Testis (tissue), 3 donors: ENCODE results near the gene RAB5A. TPM values are rescaled to one million over a fixed set of nuclear protein-coding genes. Genes with fewer than 3 reads are reported as not detected.
A peak's percentile ranks its signal among the peaks of the same experiment; 100 is the strongest.

ENCODE experiments used
- DNase-seq: peaks from one replicate; pipeline ENCODE4 v3.0.0-alpha.2; 2019
- H3K27ac ChIP-seq, 2 donors: fragments of 200-600 bp; sonication (generic); one replicate each; pipeline ENCODE4 v1.5.1; 2019
- H3K27me3 ChIP-seq: fragments of 200-600 bp; sonication (generic); one replicate; pipeline ENCODE4 v1.5.1; 2019
- H3K36me3 ChIP-seq: fragments of 200-600 bp; sonication (generic); one replicate; pipeline ENCODE4 v1.5.1; 2017; ENCODE audit warnings: low read depth; ENCODE audit errors: missing control alignments
- H3K4me1 ChIP-seq: fragments of 200-600 bp; sonication (generic); one replicate; pipeline ENCODE4 v1.5.1; 2019
- H3K4me3 ChIP-seq, 2 donors: fragments of 200-600 bp; sonication (generic); one replicate each; pipeline ENCODE4 v1.5.1; 2017 to 2019
- H3K9me3 ChIP-seq: fragments of 200-600 bp; sonication (generic); one replicate; pipeline ENCODE4 v1.5.1; 2017
- CTCF ChIP-seq, 3 experiments: fragments of 450-650 bp in 2 of 3; fragments of 200-600 bp in 1 of 3; sonication (generic) in 1 of 3; IDR thresholded peaks; one replicate each; pipeline ENCODE4 v1.5.1; 2016 to 2019; ENCODE audit warnings: antibody characterized with exemption in 3 of 3, mild to moderate bottlenecking in 2 of 3, moderate library complexity in 1 of 3
- POLR2A ChIP-seq: fragments of 450-650 bp; IDR thresholded peaks from one replicate; pipeline ENCODE4 v1.6.1; 2017; ENCODE audit warnings: antibody characterized with exemption, mild to moderate bottlenecking, moderate library complexity
- WGBS, 2 donors: methylation state at CpG; one replicate each; pipeline ENCODE4 v1.1.5; 2018; 5-methylcytosine and 5-hydroxymethylcytosine counted together
- intact Hi-C: fragments of 100-400 bp; cut with DNase I; formaldehyde crosslinking; loops from one replicate; pipeline ENCODE4 v1.15.1; 2023; ENCODE audit warnings: low total_unique reads
- polyA plus RNA-seq: library from polyadenylated mRNA; stranded (reverse); fragments of 350-450 nt; fragmentation: Illumina TruSeq; extraction: RNeasy Lipid Tissue Mini Kit (QIAGEN cat#74804); gene quantifications from one replicate; pipeline ENCODE4 v1.2.3, GENCODE V29; 2014; ENCODE audit warnings: low read depth, low replicate concordance; ENCODE audit not compliant: insufficient read depth
- total RNA-seq, 2 donors: library from RNA; depleted of rRNA; stranded (reverse); fragments of >200 nt; gene quantifications; one replicate each; pipeline ENCODE4 v1.2.3, GENCODE V29; 2016

Gene RAB5A
- total and polyA plus RNA-seq, 3 donors from 2014 or later: 43.4 to 62.6 (median 55.6) TPM

DNA sequence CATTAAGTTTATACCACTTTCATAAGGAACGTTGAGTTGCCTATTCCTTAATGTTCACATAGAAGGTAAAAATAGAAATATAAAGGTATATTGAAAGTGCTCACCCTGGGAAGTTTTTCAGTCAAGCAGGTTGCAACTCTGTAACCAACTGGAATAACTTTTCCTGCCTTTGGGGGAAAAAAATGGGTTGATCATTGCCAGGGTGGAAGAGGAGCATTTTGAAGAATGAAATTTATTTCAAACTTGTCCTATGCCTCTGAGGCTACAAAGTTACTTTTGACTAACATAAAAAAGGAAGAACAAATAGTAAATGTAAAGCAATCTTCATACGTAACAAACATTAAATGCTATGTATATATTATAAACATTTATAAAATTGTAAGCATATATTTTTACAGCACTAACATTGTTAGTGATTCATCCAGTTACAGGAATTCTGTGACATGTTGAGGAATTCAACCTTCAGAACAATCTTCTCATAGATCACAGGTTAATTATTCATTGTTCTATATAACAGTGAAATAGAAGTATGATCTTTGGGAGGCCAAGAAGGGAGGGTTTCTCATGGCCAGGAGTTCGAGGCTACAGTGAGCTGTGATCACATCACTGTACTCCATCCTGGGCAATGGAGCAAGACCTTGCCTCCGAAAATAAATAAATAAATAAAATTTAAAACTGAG lies 26.4 kb upstream of the RAB5A start:
- DNase-seq: no peak
- Histone ChIP-seq H3K9me3 (no peaks in the 10 kb centered on the region), H3K27me3 (no peaks in the 10 kb centered on the region), H3K36me3 (no peaks in the 10 kb centered on the region), H3K27ac (no peak overlapping the region), H3K4me3 (no peak overlapping the region), H3K4me1 (no peaks in the 10 kb centered on the region)
- intact Hi-C loops: no loop called here
- TF ChIP-seq CTCF (IDR thresholded peaks at IDR 0.05) (no peak), POLR2A (no peak)
- WGBS, 2 donors: 53 to 79% methylated on average over 4 of the region's 4 CpGs

DNA sequence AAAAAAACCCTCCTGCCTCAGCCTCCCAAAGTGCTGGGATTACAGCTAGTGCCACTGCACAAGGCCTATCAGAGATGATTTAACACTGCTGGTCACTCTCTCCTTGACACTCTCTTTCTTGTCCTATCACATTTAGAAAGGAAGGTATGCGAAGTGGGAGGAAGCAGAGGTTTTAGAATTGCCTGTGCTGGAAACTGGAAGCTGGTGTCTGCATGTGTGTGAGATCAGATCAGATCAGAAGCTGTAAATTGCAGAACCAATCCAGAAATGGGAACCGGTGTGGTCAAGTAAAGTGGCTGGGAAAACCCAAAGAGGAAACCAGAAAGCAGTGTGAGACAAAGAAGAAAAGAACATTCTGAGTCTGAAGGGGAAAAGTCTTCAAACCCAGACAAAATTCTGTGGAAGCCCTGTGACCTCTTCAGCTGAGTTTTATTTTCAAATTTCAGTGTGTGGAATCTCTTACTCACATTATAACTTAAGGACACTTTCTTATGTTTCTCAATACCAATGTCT lies 15.7 kb upstream of the RAB5A start:
- 45 to 55% methylated on average over 2 of the region's 2 CpGs for WGBS, 2 donors
- no peaks in the 10 kb centered on the region for H3K36me3 ChIP-seq
- no peaks in the 10 kb centered on the region for H3K9me3 ChIP-seq
- no peaks in the 10 kb centered on the region for H3K27me3 ChIP-seq
- TF ChIP-seq CTCF (IDR thresholded peaks at IDR 0.05) (no peak), POLR2A (no peak)
- H3K27ac ChIP-seq: no peak overlapping the region
- intact Hi-C loops: no loop called here
- H3K4me3 ChIP-seq: no peak overlapping the region
- no peaks in the 10 kb centered on the region for H3K4me1 ChIP-seq
- no peak for DNase-seq

DNA sequence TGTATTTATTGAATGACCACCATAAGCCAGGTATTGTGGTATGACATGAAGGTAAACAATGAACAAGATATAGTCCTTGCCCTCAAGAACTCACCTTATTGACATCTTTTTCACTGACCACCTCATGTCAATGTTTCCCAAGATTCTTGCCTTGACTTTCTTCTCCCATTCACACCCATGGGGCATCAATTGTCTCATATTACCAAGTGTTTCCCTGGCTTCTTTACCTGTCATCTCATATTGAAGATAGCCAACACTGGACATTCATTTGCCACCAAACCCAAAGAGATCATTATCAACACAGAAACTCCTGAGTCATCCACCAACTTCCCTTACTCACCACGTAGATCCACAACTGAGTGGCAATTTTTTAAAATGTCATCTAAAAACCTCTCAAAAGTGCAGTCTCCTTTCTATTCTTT lies 15.1 kb upstream of the RAB5A start:
- DNase-seq: no peak
- H3K27me3 ChIP-seq: no peaks in the 10 kb centered on the region
- no peaks in the 10 kb centered on the region for H3K9me3 ChIP-seq
- no peaks in the 10 kb centered on the region for H3K4me1 ChIP-seq
- no peak for TF ChIP-seq CTCF (IDR thresholded peaks at IDR 0.05)
- no peak for TF ChIP-seq POLR2A
- no peak overlapping the region for H3K27ac ChIP-seq
- no peaks in the 10 kb centered on the region for H3K36me3 ChIP-seq
- no peak overlapping the region for H3K4me3 ChIP-seq
- intact Hi-C loops: no loop called here
- 79 to 95% methylated on average over 1 of the region's 1 CpG for WGBS, 2 donors

- no peaks in the 10 kb centered on the region for H3K4me1 ChIP-seq
- H3K27me3 ChIP-seq: no peaks in the 10 kb centered on the region
- no peak overlapping the region for H3K27ac ChIP-seq
- H3K4me3 ChIP-seq: no peak overlapping the region
- H3K36me3 ChIP-seq: no peaks in the 10 kb centered on the region
- WGBS, 2 donors: 95 to 97% methylated on average over 2 of the region's 2 CpGs
- DNase-seq: no peak
- intact Hi-C loops: no loop called here
- TF ChIP-seq POLR2A (no peak), CTCF (IDR thresholded peaks at IDR 0.05) (no peak)
- no peaks in the 10 kb centered on the region for H3K9me3 ChIP-seq
These were observed 14.5 kb upstream of the RAB5A start for GRCh38 chr3:19932422-19932821.

DNA sequence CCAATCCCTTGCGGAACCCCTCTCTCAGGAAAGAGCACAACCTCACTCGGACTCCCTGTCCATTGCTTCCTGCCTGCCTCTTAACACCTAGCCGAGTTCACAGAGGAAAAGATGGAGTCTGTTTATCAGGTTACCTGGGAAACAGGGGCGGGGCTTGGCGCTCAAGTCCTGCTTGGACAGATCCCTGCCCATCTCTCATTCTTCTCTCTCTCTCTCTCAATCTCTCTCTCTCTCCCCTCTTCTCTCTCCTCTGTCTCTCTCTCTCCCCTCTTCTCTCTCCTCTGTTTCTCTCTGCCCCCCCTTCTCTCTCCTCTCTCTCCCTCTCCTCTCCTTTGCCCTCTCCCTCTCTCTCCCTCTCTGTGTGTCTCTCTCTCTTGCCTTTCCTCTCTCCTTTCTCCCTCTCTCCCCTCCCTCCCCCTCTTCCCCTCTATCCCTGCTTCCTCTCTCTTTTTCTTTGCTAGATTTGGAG lies 12.8 kb upstream of the RAB5A start, which contains the start of gene EFHB:
Gene EFHB, minus strand, starts transcription at position 120 of the 469 bp plus-strand sequence. CDS start 199 bp downstream, outside the sequence.
- peak; percentile 70 for DNase-seq
- 29 to 37% methylated on average over 5 of the region's 5 CpGs for WGBS, 2 donors
- no peak for TF ChIP-seq POLR2A
- no peak for TF ChIP-seq CTCF (IDR thresholded peaks at IDR 0.05)
- no peaks in the 10 kb centered on the region for H3K9me3 ChIP-seq
- intact Hi-C loops: no loop called here
- no peaks in the 10 kb centered on the region for H3K27me3 ChIP-seq
- no peaks in the 10 kb centered on the region for H3K36me3 ChIP-seq
- H3K27ac ChIP-seq: no peak within 1 kb of the TSS
- H3K4me3 ChIP-seq: peak within 1 kb of the TSS in 1 of 2 donors; percentile 2
- H3K4me1 ChIP-seq: no peaks in the 10 kb centered on the region
